Ovary (tissue), 9 donors: Measurements from ENCODE around the gene HYDIN. TPM values are rescaled to one million over a fixed set of nuclear protein-coding genes. Genes with fewer than 3 reads are reported as not detected.

ENCODE experiments used
- DNase-seq, 5 donors: peaks; one replicate each; pipeline ENCODE4 v3.0.0-alpha.2; 2019 to 2020
- H3K27ac ChIP-seq, 2 donors: fragments of 200-600 bp; one replicate each; pipeline versions ENCODE4 v1.5.1 to v1.8.0; 2019 to 2022
- H3K27me3 ChIP-seq: fragments of 200-600 bp; one replicate; pipeline ENCODE4 v1.8.0; 2022
- H3K36me3 ChIP-seq: fragments of 200-600 bp; sonication (generic); one replicate; pipeline ENCODE4 v1.5.1; 2019
- H3K4me1 ChIP-seq: one replicate; pipeline ENCODE4 v1.8.1; 2013; ENCODE audit warnings: mild to moderate bottlenecking, moderate library complexity; ENCODE audit not compliant: insufficient read depth
- H3K4me3 ChIP-seq: fragments of 200-600 bp; sonication (generic); one replicate; pipeline ENCODE4 v1.5.1; 2017
- H3K9me3 ChIP-seq, 2 donors: fragments of 200-600 bp in 1 of 2; sonication (generic) in 1 of 2; one replicate each; pipeline versions ENCODE4 v1.5.1 to v1.8.1; 2013 to 2019; ENCODE audit warnings: mild to moderate bottlenecking in 1 of 2, moderate library complexity in 1 of 2
- EP300 ChIP-seq: sonication (generic); formaldehyde crosslinking; IDR thresholded peaks from one replicate; pipeline ENCODE4 v1.6.1; 2017; ENCODE audit warnings: antibody characterized with exemption
- POLR2A ChIP-seq: fragments of 450-650 bp; IDR thresholded peaks from one replicate; pipeline ENCODE4 v1.6.1; 2017; ENCODE audit warnings: antibody characterized with exemption, mild to moderate bottlenecking, moderate library complexity
- WGBS, 3 donors: extraction: QIAGEN DNeasy Blood & Tissue Kit in 1 of 3; methylation state at CpG; one replicate each; pipeline versions ENCODE4 v1.1.5 to v1.1.7; 2013 to 2017; 5-methylcytosine and 5-hydroxymethylcytosine counted together
- intact Hi-C, 4 donors: fragments of 100-400 bp; cut with DNase I; formaldehyde crosslinking; loops; one replicate each; pipeline versions ENCODE4 v1.11.0 to v1.15.1; 2022 to 2023
- polyA plus RNA-seq, 2 donors: library from polyadenylated mRNA; stranded (reverse); fragments of 200-250 nt in 1 of 2; fragments of 350-450 nt in 1 of 2; fragmentation: Illumina TruSeq in 1 of 2; extraction: RNeasy Lipid Tissue Mini Kit (QIAGEN cat#74804) in 1 of 2; gene quantifications; one replicate each; pipeline ENCODE4 v1.2.3, GENCODE V29; 2013 to 2014
- total RNA-seq, 7 donors: library from RNA; depleted of rRNA in 2 of 7; stranded (reverse); fragments of >200 nt in 2 of 7; fragmentation: NEBNext Ultra II Directional in 3 of 7; extraction: Animal tissue kit (Norgen Biotek cat#: 25700) in 3 of 7; gene quantifications; one replicate each; pipeline versions ENCODE4 v1.1.0 to v1.2.4, GENCODE V29; 2016 to 2023
- TF ChIP-seq, protein P1 (sequence below), 3 donors: fragments of 450-650 bp in 2 of 3; fragments of 200-600 bp in 1 of 3; IDR thresholded peaks; one replicate each; pipeline versions ENCODE4 v1.5.1 to v1.8.0; 2016 to 2022; ENCODE audit warnings: antibody characterized with exemption in 3 of 3, mild to moderate bottlenecking in 1 of 3
- donor health status: DM: no; HTN: no; CAD: no; lungs with moderate emphysema.
- donor health status: DM: no; HTN: no; CAD: no.
- donor health status: Bipolar disorder and iron deficiency.
- donor health status: DM: yes; HTN: yes; CAD: no.
- donor health status: DM: no; HTN: no; CAD: no.
- donor health status: DM: yes; HTN: yes; CAD: no.

The HYDIN gene
- total and polyA plus RNA-seq, 9 donors: 0.39 to 59.4 (median 4.4) TPM

DNA sequence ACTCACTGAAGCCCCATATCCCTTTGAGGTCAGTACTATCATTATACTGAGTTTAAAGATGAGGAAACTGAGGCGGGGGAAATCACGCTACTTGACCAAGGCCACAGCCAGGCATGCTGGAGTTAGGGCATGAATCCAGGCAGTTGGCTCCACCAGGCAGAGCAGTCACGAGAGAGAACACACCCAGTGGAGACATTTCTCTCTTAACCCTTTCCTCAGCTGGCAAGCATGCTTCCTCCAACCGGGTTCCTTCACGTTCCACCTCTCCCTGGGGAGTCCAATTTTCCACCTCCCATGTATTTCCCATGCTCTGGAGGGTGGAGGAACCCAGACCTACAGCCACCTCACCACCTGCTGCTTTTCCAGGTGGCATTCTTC is 462.3 kb downstream of the HYDIN start:
- intact Hi-C loops: loop anchor here in 1 of 4 donors (5.0 kb wide), 1 partner anchor 241 kb away; no protein-coding TSS in a partner anchor
- H3K4me3 ChIP-seq: no peak overlapping the region
- H3K4me1 ChIP-seq: no peaks in the 10 kb centered on the region
- H3K36me3 ChIP-seq: no peaks in the 10 kb centered on the region
- H3K9me3 ChIP-seq: no peaks in the 10 kb centered on the region
- no peak for TF ChIP-seq POLR2A
- TF ChIP-seq EP300: no peak
- TF ChIP-seq, protein P1, sequence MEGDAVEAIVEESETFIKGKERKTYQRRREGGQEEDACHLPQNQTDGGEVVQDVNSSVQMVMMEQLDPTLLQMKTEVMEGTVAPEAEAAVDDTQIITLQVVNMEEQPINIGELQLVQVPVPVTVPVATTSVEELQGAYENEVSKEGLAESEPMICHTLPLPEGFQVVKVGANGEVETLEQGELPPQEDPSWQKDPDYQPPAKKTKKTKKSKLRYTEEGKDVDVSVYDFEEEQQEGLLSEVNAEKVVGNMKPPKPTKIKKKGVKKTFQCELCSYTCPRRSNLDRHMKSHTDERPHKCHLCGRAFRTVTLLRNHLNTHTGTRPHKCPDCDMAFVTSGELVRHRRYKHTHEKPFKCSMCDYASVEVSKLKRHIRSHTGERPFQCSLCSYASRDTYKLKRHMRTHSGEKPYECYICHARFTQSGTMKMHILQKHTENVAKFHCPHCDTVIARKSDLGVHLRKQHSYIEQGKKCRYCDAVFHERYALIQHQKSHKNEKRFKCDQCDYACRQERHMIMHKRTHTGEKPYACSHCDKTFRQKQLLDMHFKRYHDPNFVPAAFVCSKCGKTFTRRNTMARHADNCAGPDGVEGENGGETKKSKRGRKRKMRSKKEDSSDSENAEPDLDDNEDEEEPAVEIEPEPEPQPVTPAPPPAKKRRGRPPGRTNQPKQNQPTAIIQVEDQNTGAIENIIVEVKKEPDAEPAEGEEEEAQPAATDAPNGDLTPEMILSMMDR (IDR thresholded peaks at IDR 0.05): no peak
- no peaks in the 10 kb centered on the region for H3K27me3 ChIP-seq
- no peak for DNase-seq
- WGBS, 3 donors: 51 to 58% (median 53%) methylated on average over 5 of the region's 5 CpGs
- H3K27ac ChIP-seq: no peak overlapping the region

DNA sequence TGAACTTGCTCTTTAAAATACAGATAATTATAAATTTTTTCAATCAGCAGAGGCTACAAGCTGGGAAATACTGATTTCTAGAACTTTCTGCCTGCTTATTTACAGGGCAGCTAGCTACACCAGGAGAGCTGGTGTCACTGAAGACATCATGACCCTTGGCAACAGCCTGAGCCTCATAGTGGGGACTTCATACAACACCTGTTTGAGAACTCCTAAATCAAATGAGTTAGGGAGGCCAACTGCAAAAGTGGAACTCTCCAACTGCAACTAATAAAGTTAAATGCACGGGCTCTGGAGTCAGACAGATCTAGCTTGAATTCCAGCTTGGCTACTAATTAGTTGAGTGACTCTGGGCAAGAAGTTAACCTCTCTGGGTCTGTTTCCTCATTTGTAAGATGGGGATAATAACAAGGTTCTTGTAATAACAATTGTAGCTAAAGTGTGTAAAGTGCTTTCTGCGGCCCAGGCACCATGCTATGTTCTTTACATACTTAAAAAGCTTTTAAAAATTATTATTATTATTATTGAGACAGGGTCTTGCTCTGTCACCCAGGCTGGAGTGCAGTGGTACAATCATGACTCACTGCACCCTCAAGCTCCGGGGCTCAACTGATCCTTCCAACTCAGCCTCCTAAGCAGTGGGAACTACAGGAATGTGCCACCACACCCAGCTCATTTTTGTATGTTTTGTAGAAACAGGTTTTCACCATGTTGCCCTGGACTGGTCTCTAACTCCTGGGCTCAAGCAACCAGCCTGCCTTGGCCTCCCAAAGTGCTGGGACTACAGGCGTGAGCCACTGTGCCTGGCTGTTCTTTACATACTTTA is 462.9 kb downstream of the HYDIN start:
- WGBS, 3 donors: 64 to 76% (median 74%) methylated on average over 4 of the region's 4 CpGs
- intact Hi-C loops: loop anchor here in 1 of 4 donors (5.0 kb wide), 1 partner anchor 240 kb away; no protein-coding TSS in a partner anchor
- H3K27ac ChIP-seq: no peak overlapping the region
- H3K4me1 ChIP-seq: no peaks in the 10 kb centered on the region
- no peaks in the 10 kb centered on the region for H3K36me3 ChIP-seq
- TF ChIP-seq EP300 (no peak), POLR2A (no peak)
- TF ChIP-seq, protein P1 (IDR thresholded peaks at IDR 0.05): no peak
- H3K27me3 ChIP-seq: no peaks in the 10 kb centered on the region
- no peaks in the 10 kb centered on the region for H3K9me3 ChIP-seq
- H3K4me3 ChIP-seq: no peak overlapping the region
- no peak for DNase-seq

DNA sequence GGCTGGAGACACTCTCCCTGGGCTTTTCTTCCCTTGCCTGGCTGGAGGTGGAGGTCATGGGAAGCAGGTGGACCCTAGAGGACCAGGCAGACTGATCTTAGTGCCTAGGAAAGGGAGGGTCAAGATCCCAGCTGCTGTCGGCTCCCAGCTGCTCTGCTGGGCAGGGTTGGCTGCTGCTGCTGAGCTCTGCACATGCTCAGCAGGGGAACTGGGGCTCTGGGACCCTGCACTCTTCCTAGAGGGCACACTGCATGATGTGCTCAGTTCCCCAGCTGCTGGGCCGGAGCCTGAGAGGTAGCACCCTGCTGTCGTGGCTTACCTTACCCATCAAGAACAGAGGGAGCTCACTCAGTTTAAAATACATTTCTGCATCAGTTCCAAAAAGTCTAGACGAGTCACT is 463.9 kb downstream of the HYDIN start:
- 80 to 86% (median 81%) methylated on average over 4 of the region's 4 CpGs for WGBS, 3 donors
- no peak overlapping the region for H3K4me3 ChIP-seq
- no peaks in the 10 kb centered on the region for H3K36me3 ChIP-seq
- no peak for DNase-seq
- no peaks in the 10 kb centered on the region for H3K27me3 ChIP-seq
- no peaks in the 10 kb centered on the region for H3K4me1 ChIP-seq
- TF ChIP-seq POLR2A (no peak), EP300 (no peak)
- TF ChIP-seq, protein P1 (IDR thresholded peaks at IDR 0.05): no peak
- H3K9me3 ChIP-seq: no peaks in the 10 kb centered on the region
- no peak overlapping the region for H3K27ac ChIP-seq
- intact Hi-C loops: loop anchor here in 1 of 4 donors (5.0 kb wide), 1 partner anchor 239 kb away; no protein-coding TSS in a partner anchor

DNA sequence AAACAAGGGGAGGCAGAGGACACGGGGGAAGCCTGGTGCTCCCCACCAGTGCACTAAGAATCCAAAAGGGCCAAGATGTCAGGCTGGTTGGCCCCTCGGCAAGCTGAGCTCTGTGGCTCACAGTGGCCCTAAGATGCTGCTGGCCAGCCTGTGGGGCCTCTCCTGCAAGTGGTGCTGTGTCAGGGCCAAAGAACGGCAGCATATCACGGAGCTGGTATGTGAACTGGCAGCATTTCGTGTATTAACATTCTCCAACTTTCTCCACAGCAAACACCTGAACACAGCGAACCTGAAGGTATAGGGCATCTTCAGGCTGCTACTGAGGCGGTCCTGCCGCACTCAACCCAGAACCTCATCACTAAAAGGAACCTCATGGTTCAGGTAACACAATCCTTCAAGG is 464.3 kb downstream of the HYDIN start:
- Histone ChIP-seq H3K9me3 (no peaks in the 10 kb centered on the region), H3K4me3 (no peak overlapping the region), H3K27ac (no peak overlapping the region), H3K27me3 (no peaks in the 10 kb centered on the region), H3K4me1 (no peaks in the 10 kb centered on the region), H3K36me3 (no peaks in the 10 kb centered on the region)
- intact Hi-C loops: loop anchor here in 1 of 4 donors (5.0 kb wide), 1 partner anchor 239 kb away; no protein-coding TSS in a partner anchor
- WGBS, 3 donors: 76 to 86% (median 80%) methylated on average over 8 of the region's 8 CpGs
- TF ChIP-seq EP300 (no peak), POLR2A (no peak)
- TF ChIP-seq, protein P1 (IDR thresholded peaks at IDR 0.05): no peak
- DNase-seq: no peak
